Endothelial cell of umbilical vein (primary cell): ENCODE data around the gene ZNF423. TPM values are rescaled to one million over a fixed set of nuclear protein-coding genes. Genes with fewer than 3 reads are reported as not detected.

Experiments
- BruUV-seq: library from RNA; stranded (reverse); fragments of 400-500 nt; replicated peaks from 2 replicates; lab custom pipeline; 2021; lab: Mats Ljungman, UMichigan
- CTCF ChIA-PET: fragments of 300-600, 350-600 bp; sonication (Branson Sonifier 250); formaldehyde crosslinking; loops from one replicate; lab custom pipeline; 2021; ENCODE audit warnings: antibody characterized with exemption, inconsistent platforms; lab: Charles Lee
- POLR2A ChIA-PET: fragments of 300-600, 350-600 bp; sonication (Branson Sonifier 250); formaldehyde crosslinking; loops from one replicate; lab custom pipeline; 2021; ENCODE audit warnings: antibody characterized with exemption, inconsistent platforms; lab: Charles Lee
- DNase-seq: peaks from one replicate; pipeline ENCODE4 v3.0.0-alpha.2; 2011; ENCODE audit warnings: low read depth, low spot score
- FAIRE-seq: peaks from 2 replicates; lab custom pipeline; 2011; peaks lifted over from hg19 to GRCh38; lab: Jason Lieb, UNC
- H2AFZ ChIP-seq: 2 replicates; pipeline ENCODE4 v1.6.0; 2012; ENCODE audit warnings: low read depth, low read length, control low read depth, inconsistent platforms
- H3K27ac ChIP-seq: 2 replicates; pipeline ENCODE4 v1.5.1; 2011; ENCODE audit warnings: low read depth, mild to moderate bottlenecking, control low read depth, low read length, moderate library complexity; ENCODE audit not compliant: insufficient read depth
- H3K27me3 ChIP-seq, 2 experiments: 2 replicates each; pipeline versions ENCODE4 v1.6.0 to v1.6.1; 2011; ENCODE audit warnings: low read length in 2 of 2, mixed read lengths in 1 of 2; ENCODE audit not compliant: control insufficient read depth in 2 of 2, insufficient read depth in 2 of 2
- H3K36me3 ChIP-seq, 2 experiments: 2 replicates in 1 of 2; 3 replicates in 1 of 2; pipeline ENCODE4 v1.5.1; 2011; ENCODE audit warnings: low read length in 2 of 2, mild to moderate bottlenecking in 1 of 2, moderate library complexity in 1 of 2; ENCODE audit not compliant: control insufficient read depth in 2 of 2, insufficient read depth in 2 of 2; ENCODE audit errors: extremely low read depth in 1 of 2
- H3K4me1 ChIP-seq: 3 replicates; pipeline ENCODE4 v1.5.1; 2011; ENCODE audit warnings: mild to moderate bottlenecking, low read length; ENCODE audit not compliant: control insufficient read depth, insufficient read depth; ENCODE audit errors: extremely low read depth
- H3K4me2 ChIP-seq: 2 replicates; pipeline ENCODE4 v1.6.1; 2011; ENCODE audit warnings: low read length, control low read depth, mixed read lengths; ENCODE audit not compliant: insufficient read depth
- H3K4me3 ChIP-seq, 3 experiments: fragments of 200-600 bp in 1 of 3; sonication (generic), shearing (Covaris generic) in 1 of 3; replicated peaks in 1 of 3; 2 replicates each; pipeline ENCODE4 v1.5.1; 2011 to 2016; ENCODE audit warnings: control low read depth in 3 of 3, low read length in 3 of 3, mild to moderate bottlenecking in 2 of 3, inconsistent platforms in 1 of 3, low read depth in 1 of 3, moderate library complexity in 1 of 3; ENCODE audit not compliant: insufficient read depth in 1 of 3
- H3K79me2 ChIP-seq: 2 replicates; pipeline ENCODE4 v1.6.0; 2012; ENCODE audit warnings: low read length, inconsistent platforms; ENCODE audit not compliant: control insufficient read depth, insufficient read depth
- H3K9ac ChIP-seq: replicated peaks from 2 replicates; pipeline ENCODE3; 2011; ENCODE audit warnings: low read length, control low read depth; ENCODE audit not compliant: insufficient read depth; ENCODE audit errors: extremely low read depth
- H3K9me1 ChIP-seq: replicated peaks from 3 replicates; pipeline ENCODE4 v1.6.0; 2011; ENCODE audit warnings: mild to moderate bottlenecking, low read length; ENCODE audit not compliant: control insufficient read depth, insufficient read depth; ENCODE audit errors: extremely low read depth
- H3K9me3 ChIP-seq: replicated peaks from 2 replicates; pipeline ENCODE4 v1.5.1; 2012; ENCODE audit warnings: low read length, inconsistent platforms; ENCODE audit not compliant: control insufficient read depth, insufficient read depth
- H4K20me1 ChIP-seq: replicated peaks from 2 replicates; pipeline ENCODE3; 2011; ENCODE audit warnings: mild to moderate bottlenecking, low read length; ENCODE audit not compliant: control insufficient read depth, insufficient read depth; ENCODE audit errors: extremely low read depth
- CTCF ChIP-seq, 2 donors: IDR thresholded peaks; 1 replicate in 1 of 2; 2 replicates in 1 of 2; pipeline ENCODE4 v1.5.1; 2011; ENCODE audit warnings: low read length in 2 of 2, mild to moderate bottlenecking in 2 of 2, moderate library complexity in 2 of 2, control low read depth in 1 of 2, inconsistent platforms in 1 of 2, low read depth in 1 of 2; ENCODE audit not compliant: insufficient read depth in 1 of 2; ENCODE audit errors: extremely low read depth in 1 of 2
- EZH2 ChIP-seq: IDR thresholded peaks from 2 replicates; pipeline ENCODE4 v1.6.1; 2012; ENCODE audit warnings: borderline replicate concordance, low read depth, mild to moderate bottlenecking, moderate library complexity, low read length, inconsistent platforms; ENCODE audit not compliant: severe bottlenecking
- FOS ChIP-seq: IDR thresholded peaks from 2 replicates; pipeline ENCODE4 v1.6.1; 2011; ENCODE audit warnings: mild to moderate bottlenecking, low read length, moderate library complexity, borderline replicate concordance; ENCODE audit not compliant: insufficient read depth
- GATA2 ChIP-seq: IDR thresholded peaks from 2 replicates; pipeline ENCODE4 v1.7.0; 2011; ENCODE audit warnings: low read depth, mild to moderate bottlenecking, moderate library complexity, mixed read lengths, low read length; ENCODE audit not compliant: insufficient read length, insufficient read depth
- JUN ChIP-seq: IDR thresholded peaks from 2 replicates; pipeline ENCODE4 v1.6.1; 2011; ENCODE audit warnings: borderline replicate concordance, low read depth; ENCODE audit not compliant: insufficient read length, insufficient read depth
- MAX ChIP-seq: IDR thresholded peaks from 2 replicates; pipeline ENCODE4 v1.6.1; 2011; ENCODE audit not compliant: insufficient read depth, insufficient read length
- MYC ChIP-seq: IDR thresholded peaks from one replicate; pipeline ENCODE4 v1.6.1; 2011; ENCODE audit warnings: mild to moderate bottlenecking, low read depth, low read length
- POLR2A ChIP-seq: IDR thresholded peaks from 2 replicates; pipeline ENCODE4 v1.6.1; 2012; ENCODE audit warnings: low read depth, mild to moderate bottlenecking, control low read depth, low read length
- POLR2AphosphoS5 ChIP-seq: IDR thresholded peaks from 2 replicates; pipeline ENCODE4 v1.6.1; 2012; ENCODE audit warnings: low read depth, mild to moderate bottlenecking, control low read depth, low read length, moderate library complexity; ENCODE audit not compliant: insufficient read depth
- dilution Hi-C: fragments of 300-500 bp; cut with MboI; formaldehyde crosslinking; loops from one replicate; pipeline ENCODE4 v1.15.0; 2019; ENCODE audit warnings: low sequenced_read_pairs; ENCODE audit not compliant: extremely low pct_ligation_motif_present
- intact Hi-C: fragments of 100-400 bp; cut with micrococcal nuclease; formaldehyde crosslinking; loops from one replicate; pipeline ENCODE4 v1.10.0; 2022
- polyA plus RNA-seq, 4 experiments: library from polyadenylated mRNA; depleted of rRNA in 3 of 4; stranded (reverse) in 3 of 4; unstranded in 1 of 4; fragments of >200 nt; gene quantifications; 2 replicates each; pipeline versions ENCODE4 v1.2.1 to v1.2.3, GENCODE V29; 2011 to 2012; ENCODE audit warnings: missing spikeins in 1 of 4
- total RNA-seq: library from RNA; stranded (reverse); gene quantifications from 2 replicates; pipeline ENCODE4 v1.2.3, GENCODE V29; 2021

Gene ZNF423
- total and polyA plus RNA-seq, 2 donors (not counting 3 experiments of a cell fraction or from before 2014, with no cell fraction given), result 2.2 to 8.1 TPM

DNA sequence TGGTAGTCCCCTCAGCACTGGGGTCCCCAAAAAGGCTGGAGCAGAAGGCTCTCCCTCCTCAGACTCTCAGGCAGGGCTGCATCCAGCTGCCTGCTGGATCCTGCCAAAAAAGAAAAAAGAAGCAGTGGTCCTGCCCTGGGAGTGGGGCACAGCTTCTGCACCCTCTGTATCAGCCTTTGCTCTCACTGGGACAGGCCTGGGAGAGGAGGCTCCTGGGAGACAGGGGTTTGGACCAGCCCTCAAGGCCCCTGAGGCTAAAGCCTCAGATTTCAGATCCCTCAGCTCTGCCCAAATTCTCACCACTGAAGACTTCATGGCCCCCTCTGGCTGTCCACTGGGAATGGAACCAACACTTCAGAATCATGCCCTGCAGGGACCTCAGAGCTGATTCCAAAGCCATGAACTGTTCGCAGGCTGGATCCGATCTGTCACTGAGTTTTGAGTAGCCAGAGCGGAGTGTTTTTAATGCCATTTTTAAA is 385.4 kb downstream of the ZNF423 start:
- no peaks in the 10 kb centered on the region for H3K9me1 ChIP-seq
- H3K9ac ChIP-seq, result no peak overlapping the region
- POLR2A ChIA-PET, result no interaction called here
- dilution Hi-C loops (no loop called here), intact Hi-C loops (no loop called here)
- no peaks in the 10 kb centered on the region for H3K36me3 ChIP-seq
- H2AFZ ChIP-seq, result no peak overlapping the region
- H3K27me3 ChIP-seq, result no peaks in the 10 kb centered on the region
- TF ChIP-seq JUN (no peak), POLR2AphosphoS5 (no peak), MAX (no peak), MYC (no peak), FOS (no peak), POLR2A (no peak), CTCF (IDR thresholded peaks at IDR 0.05; ENCODE audit: extremely low read depth in 1 of 2, insufficient read depth in 1 of 2, low read depth in 1 of 2, low read length in 2 of 2) (no peak), GATA2 (no peak), EZH2 (no peak)
- no peak overlapping the region for H3K4me3 ChIP-seq
- no peaks in the 10 kb centered on the region for H3K4me1 ChIP-seq
- CTCF ChIA-PET, result interaction anchor here (1.2 kb wide), 1 partner anchor 63 kb away, joined by 3 read pairs; no protein-coding TSS in a partner anchor
- no peaks in the 10 kb centered on the region for H4K20me1 ChIP-seq
- no peak for FAIRE-seq
- no peaks in the 10 kb centered on the region for H3K9me3 ChIP-seq
- no peaks in the 10 kb centered on the region for H3K79me2 ChIP-seq
- no peak overlapping the region for H3K27ac ChIP-seq
- no peak for DNase-seq
- BruUV-seq, result no TSS peak
- H3K4me2 ChIP-seq, result no peak overlapping the region
